Measurements from ENCODE around the gene SNORC. TPM values are rescaled to one million over a fixed set of nuclear protein-coding genes. Genes with fewer than 3 reads are reported as not detected.

The SNORC gene
- total RNA-seq, 4 donors from 2014 or later, result 6.9 to 24.0 (median 10.7) TPM

- Histone ChIP-seq H3K27ac (peak overlapping the region; percentile 65 to 92 (median 86)), H3K4me1 (peaks cover 0 to 75% (median 34%) of the 10 kb centered on the region in 4 donors), H3K27me3 (peaks cover 0 to 15% of the 10 kb centered on the region in 2 donors), H3K36me3 (peaks cover 0 to 11% (median 0%) of the 10 kb centered on the region in 3 donors), H3K9me3 (no peaks in the 10 kb centered on the region), H3K4me3 (peak overlapping the region; percentile 35 to 70 (median 43))
- TF ChIP-seq POLR2A (IDR thresholded peaks at IDR 0.05) (no peak), EP300 (IDR thresholded peaks at IDR 0.05) (peak in 1 of 2 donors; percentile 33), CTCF (IDR thresholded peaks at IDR 0.05) (no peak)
- WGBS, 2 donors, result 44 to 61% methylated on average over 9 to 14 of the region's 37 CpGs
- peak in 1 of 2 donors; percentile 12 for DNase-seq (ENCODE audit: low spot score in 2 of 2)
Observed at GRCh38 chr2:232875256-232876121, 5.4 kb downstream of the SNORC start.

- Histone ChIP-seq H3K4me1 (peaks cover 0 to 66% (median 34%) of the 10 kb centered on the region in 4 donors), H3K27me3 (peaks cover 0 to 15% of the 10 kb centered on the region in 2 donors), H3K27ac (peak overlapping the region; percentile 65 to 92 (median 86)), H3K36me3 (peaks cover 0 to 11% (median 0%) of the 10 kb centered on the region in 3 donors), H3K4me3 (peak overlapping the region; percentile 35 to 70 (median 43)), H3K9me3 (no peaks in the 10 kb centered on the region)
- TF ChIP-seq EP300 (IDR thresholded peaks at IDR 0.05), result no peak
- TF ChIP-seq CTCF (IDR thresholded peaks at IDR 0.05), result peak in 2 of 5 experiments; percentile 5 to 9
- no peak for TF ChIP-seq POLR2A (IDR thresholded peaks at IDR 0.05)
- DNase-seq (ENCODE audit: low spot score in 2 of 2), result peak in 1 of 2 donors; percentile 13
- WGBS, 2 donors, result 0 to 3% methylated on average over 30 to 96 of the region's 119 CpGs
Observed at GRCh38 chr2:232876161-232876977, 6.3 kb downstream of the SNORC start.

GRCh38 chr2:232876978-232877441 lies 6.9 kb downstream of the SNORC start:
- Histone ChIP-seq H3K9me3 (no peaks in the 10 kb centered on the region), H3K27me3 (peaks cover 0 to 15% of the 10 kb centered on the region in 2 donors), H3K4me1 (peaks cover 0 to 60% (median 28%) of the 10 kb centered on the region in 4 donors), H3K36me3 (peaks cover 0 to 14% (median 0%) of the 10 kb centered on the region in 3 donors), H3K4me3 (peak overlapping the region; percentile 35 to 70 (median 41)), H3K27ac (peak overlapping the region; percentile 19 to 89 (median 84))
- TF ChIP-seq POLR2A (IDR thresholded peaks at IDR 0.05) (no peak), EP300 (IDR thresholded peaks at IDR 0.05) (no peak), CTCF (IDR thresholded peaks at IDR 0.05) (no peak)
- 32 to 40% methylated on average over 7 to 15 of the region's 21 CpGs for WGBS, 2 donors
- peak in 1 of 2 donors; percentile 11 for DNase-seq (ENCODE audit: low spot score in 2 of 2)

- Histone ChIP-seq H3K27ac (peak overlapping the region in 3 of 4 donors; percentile 24 to 83 (median 36)), H3K4me1 (peaks cover 0 to 49% (median 21%) of the 10 kb centered on the region in 4 donors), H3K27me3 (peaks cover 0 to 15% of the 10 kb centered on the region in 2 donors), H3K4me3 (no peak overlapping the region), H3K9me3 (no peaks in the 10 kb centered on the region), H3K36me3 (peaks cover 0 to 24% (median 0%) of the 10 kb centered on the region in 3 donors)
- DNase-seq (ENCODE audit: low spot score in 2 of 2), result peak in 1 of 2 donors; percentile 4
- WGBS, 2 donors, result 91 to 92% methylated on average over 12 to 13 of the region's 13 CpGs
- TF ChIP-seq CTCF (IDR thresholded peaks at IDR 0.05) (no peak), POLR2A (IDR thresholded peaks at IDR 0.05) (no peak), EP300 (IDR thresholded peaks at IDR 0.05) (no peak)
Observed at GRCh38 chr2:232877940-232878511, 8.0 kb downstream of the SNORC start.

All from tibial nerve (tissue), 4 donors.